Gastrocnemius medialis (tissue), 4 donors: ENCODE data around the gene NPRL2. TPM values are rescaled to one million over a fixed set of nuclear protein-coding genes. Genes with fewer than 3 reads are reported as not detected.
A peak's percentile ranks its signal among the peaks of the same experiment; 100 is the strongest.

ENCODE experiments used
- ATAC-seq, 2 donors: fragments of 150-250 bp; one replicate each; pipeline ENCODE4 v1.9.1; 2016
- DNase-seq, 2 donors: peaks; one replicate each; pipeline ENCODE4 v3.0.0-alpha.2; 2019
- H3K27ac ChIP-seq, 4 donors: fragments of 200-600 bp; sonication (generic); 1 replicate in 1 of 4; 2 replicates in 3 of 4; pipeline ENCODE4 v1.5.1; 2016 to 2018; ENCODE audit warnings: mild to moderate bottlenecking in 2 of 4, moderate library complexity in 1 of 4
- H3K27me3 ChIP-seq, 3 donors: fragments of 200-600 bp; sonication (generic) in 2 of 3; 1 replicate in 1 of 3; 2 replicates in 2 of 3; pipeline versions ENCODE4 v1.5.1 to v1.6.0; 2016 to 2019; ENCODE audit warnings: mild to moderate bottlenecking in 1 of 3, moderate library complexity in 1 of 3
- H3K36me3 ChIP-seq, 2 donors: fragments of 200-600 bp; sonication (generic) in 1 of 2; one replicate each; pipeline ENCODE4 v1.5.1; 2017 to 2018
- H3K4me1 ChIP-seq, 2 donors: fragments of 200-600 bp; sonication (generic) in 1 of 2; one replicate each; pipeline ENCODE4 v1.5.1; 2016 to 2017; ENCODE audit warnings: mild to moderate bottlenecking in 2 of 2
- H3K4me3 ChIP-seq, 4 donors: fragments of 200-600 bp; sonication (generic) in 3 of 4; 1 replicate in 1 of 4; 2 replicates in 3 of 4; pipeline ENCODE4 v1.5.1; 2016 to 2019; ENCODE audit warnings: mild to moderate bottlenecking in 2 of 4
- H3K9me3 ChIP-seq, 3 donors: fragments of 200-600 bp; sonication (generic) in 2 of 3; 1 replicate in 1 of 3; 2 replicates in 2 of 3; pipeline ENCODE4 v1.5.1; 2016 to 2019
- CTCF ChIP-seq, 5 experiments: fragments of 450-650 bp in 3 of 5; fragments of 200-600 bp in 2 of 5; sonication (generic) in 2 of 5; IDR thresholded peaks in 4 of 5; conservative IDR thresholded peaks in 1 of 5; 1 replicate in 4 of 5; 2 replicates in 1 of 5; pipeline ENCODE4 v1.5.1; 2016 to 2019; ENCODE audit warnings: antibody characterized with exemption in 5 of 5, mild to moderate bottlenecking in 3 of 5, moderate library complexity in 3 of 5
- POLR2A ChIP-seq, 2 donors: fragments of 450-650 bp; IDR thresholded peaks; one replicate each; pipeline ENCODE4 v1.6.1; 2017; ENCODE audit warnings: antibody characterized with exemption in 2 of 2, mild to moderate bottlenecking in 2 of 2, moderate library complexity in 2 of 2
- in situ Hi-C, 4 donors: fragments of 200-750 bp; cut with MboI; loops; one replicate each; pipeline versions ENCODE4 v1.15.0 to v1.8.0; 2017; ENCODE audit warnings: low sequenced_read_pairs in 4 of 4
- intact Hi-C: fragments of 100-400 bp; cut with DNase I; formaldehyde crosslinking; loops from one replicate; pipeline ENCODE4 v1.15.1; 2023; ENCODE audit warnings: low total_unique reads
- total RNA-seq, 4 donors: library from RNA; depleted of rRNA; stranded (reverse); fragments of >200 nt; gene quantifications; one replicate each; pipeline versions ENCODE4 v1.1.0 to v1.2.3, GENCODE V29; 2016

NPRL2 gene
- total RNA-seq, 4 donors from 2014 or later: 14.1 to 26.2 (median 23.1) TPM

GRCh38 chr3:50371133-50371685 is 20.6 kb upstream of the NPRL2 start:
- H3K9me3 ChIP-seq: no peaks in the 10 kb centered on the region
- no peaks in the 10 kb centered on the region for H3K4me1 ChIP-seq
- no peak overlapping the region for H3K4me3 ChIP-seq
- H3K27me3 ChIP-seq: no peaks in the 10 kb centered on the region
- intact Hi-C loops (no loop called here), in situ Hi-C loops (loop anchor here in 1 of 4 donors (25.0 kb wide), 1 partner anchor 166 kb away; no protein-coding TSS in a partner anchor)
- H3K27ac ChIP-seq: no peak overlapping the region
- no peak for DNase-seq
- H3K36me3 ChIP-seq: no peaks in the 10 kb centered on the region
- no peak for ATAC-seq
- TF ChIP-seq CTCF (IDR thresholded peaks at IDR 0.05 in 4 of 5, conservative IDR thresholded peaks at IDR 0.05 in 1 of 5): no peak
- no peak for TF ChIP-seq POLR2A (IDR thresholded peaks at IDR 0.05)

GRCh38 chr3:50370594-50370993 is 20.0 kb upstream of the NPRL2 start:
- Histone ChIP-seq H3K4me3 (no peak overlapping the region), H3K36me3 (no peaks in the 10 kb centered on the region), H3K27ac (no peak overlapping the region), H3K4me1 (no peaks in the 10 kb centered on the region), H3K9me3 (no peaks in the 10 kb centered on the region), H3K27me3 (no peaks in the 10 kb centered on the region)
- TF ChIP-seq POLR2A (IDR thresholded peaks at IDR 0.05): no peak
- TF ChIP-seq CTCF (IDR thresholded peaks at IDR 0.05 in 4 of 5, conservative IDR thresholded peaks at IDR 0.05 in 1 of 5): no peak
- DNase-seq: no peak
- intact Hi-C loops: no loop called here
- in situ Hi-C loops: loop anchor here in 1 of 4 donors (25.0 kb wide), 1 partner anchor 167 kb away; no protein-coding TSS in a partner anchor
- ATAC-seq: no peak

- peaks cover 0 to 5% of the 10 kb centered on the region in 2 donors for H3K4me1 ChIP-seq
- no peak overlapping the region for H3K4me3 ChIP-seq
- intact Hi-C loops: no loop called here
- no peak overlapping the region for H3K27ac ChIP-seq
- DNase-seq (no peak), ATAC-seq (no peak)
- H3K9me3 ChIP-seq: no peaks in the 10 kb centered on the region
- no peaks in the 10 kb centered on the region for H3K27me3 ChIP-seq
- no peak for TF ChIP-seq CTCF (IDR thresholded peaks at IDR 0.05 in 4 of 5, conservative IDR thresholded peaks at IDR 0.05 in 1 of 5)
- no peak for TF ChIP-seq POLR2A (IDR thresholded peaks at IDR 0.05)
- no peaks in the 10 kb centered on the region for H3K36me3 ChIP-seq
- in situ Hi-C loops: loop anchor here in 1 of 4 donors (25.0 kb wide), 1 partner anchor 168 kb away; no protein-coding TSS in a partner anchor
Observed at GRCh38 chr3:50369012-50369670, 18.6 kb upstream of the NPRL2 start.

GRCh38 chr3:50365842-50366220 is 15.3 kb upstream of the NPRL2 start:
- Histone ChIP-seq H3K36me3 (no peaks in the 10 kb centered on the region), H3K4me1 (peaks cover 0 to 5% of the 10 kb centered on the region in 2 donors), H3K4me3 (peak overlapping the region in 1 of 4 donors; percentile 53), H3K27me3 (no peaks in the 10 kb centered on the region), H3K27ac (no peak overlapping the region), H3K9me3 (no peaks in the 10 kb centered on the region)
- intact Hi-C loops (no loop called here), in situ Hi-C loops (loop anchor here in 1 of 4 donors (25.0 kb wide), 1 partner anchor 171 kb away; no protein-coding TSS in a partner anchor)
- no peak for TF ChIP-seq POLR2A (IDR thresholded peaks at IDR 0.05)
- no peak for TF ChIP-seq CTCF (IDR thresholded peaks at IDR 0.05 in 4 of 5, conservative IDR thresholded peaks at IDR 0.05 in 1 of 5)
- DNase-seq: no peak
- no peak for ATAC-seq
